H1 (cell line): ENCODE measurements around the gene DPP4. TPM values are rescaled to one million over a fixed set of nuclear protein-coding genes. Genes with fewer than 3 reads are reported as not detected.

Experiments used
- CTCF ChIA-PET: fragments of 300-600 bp; sonication (Branson Sonifier 250); formaldehyde crosslinking; loops from one replicate; lab custom pipeline; 2021; ENCODE audit not compliant: partially characterized antibody; lab: Charles Lee
- POLR2A ChIA-PET: fragments of 300-600 bp; sonication (Branson Sonifier 250); formaldehyde crosslinking; loops from one replicate; lab custom pipeline; 2021; ENCODE audit warnings: inconsistent platforms; ENCODE audit not compliant: partially characterized antibody; lab: Charles Lee
- DNase-seq, 2 experiments: peaks; one replicate each; pipeline versions ENCODE4 v3.0.0 to v3.0.0-alpha.2; 2010 to 2022; ENCODE audit warnings: low spot score in 2 of 2, low read depth in 1 of 2, mixed read lengths in 1 of 2
- FAIRE-seq: peaks from 2 replicates; lab custom pipeline; 2011; peaks lifted over from hg19 to GRCh38; lab: Jason Lieb, UNC
- H2AFZ ChIP-seq: 2 replicates; pipeline ENCODE4 v1.8.1; 2012; ENCODE audit warnings: low read length, inconsistent platforms
- H2AK5ac ChIP-seq: 2 replicates; pipeline ENCODE4 v1.6.1; 2013; ENCODE audit warnings: low read depth, low read length
- H2BK120ac ChIP-seq: replicated peaks from 2 replicates; pipeline ENCODE3; 2013; ENCODE audit warnings: low read depth, low read length, inconsistent platforms
- H2BK12ac ChIP-seq: 2 replicates; pipeline ENCODE4 v1.6.1; 2013; ENCODE audit warnings: low read depth, low read length
- H2BK15ac ChIP-seq: 2 replicates; pipeline ENCODE4 v1.6.1; 2013; ENCODE audit warnings: low read length
- H2BK20ac ChIP-seq: 2 replicates; pipeline ENCODE4 v1.6.1; 2013; ENCODE audit warnings: low read length
- H2BK5ac ChIP-seq: 2 replicates; pipeline ENCODE4 v1.6.1; 2013; ENCODE audit warnings: low read depth, low read length
- H3K14ac ChIP-seq: 2 replicates; pipeline ENCODE4 v1.6.1; 2013; ENCODE audit warnings: inconsistent platforms; ENCODE audit not compliant: insufficient read length
- H3K18ac ChIP-seq: 2 replicates; pipeline ENCODE4 v1.6.1; 2013; ENCODE audit warnings: low read length; ENCODE audit errors: extremely low read depth
- H3K23ac ChIP-seq: 2 replicates; pipeline ENCODE4 v1.6.1; 2013; ENCODE audit warnings: inconsistent platforms; ENCODE audit not compliant: insufficient read length
- H3K23me2 ChIP-seq: 2 replicates; pipeline ENCODE4 v1.6.1; 2013; ENCODE audit warnings: low read depth, low read length
- H3K27ac ChIP-seq: 2 replicates; pipeline ENCODE4 v1.6.1; 2011; ENCODE audit warnings: low read depth, low read length, inconsistent platforms
- H3K27me3 ChIP-seq, 4 experiments: replicated peaks in 1 of 4; 1 replicate in 1 of 4; 2 replicates in 3 of 4; pipeline versions ENCODE4 v1.6.1 to v1.8.1; 2011 to 2013; ENCODE audit warnings: low read length in 3 of 4, mild to moderate bottlenecking in 3 of 4, inconsistent platforms in 2 of 4, mixed read lengths in 2 of 4, moderate library complexity in 1 of 4; ENCODE audit not compliant: control insufficient read depth in 3 of 4, insufficient read depth in 3 of 4; ENCODE audit errors: extremely low read depth in 1 of 4
- H3K36me3 ChIP-seq, 4 experiments: 2 replicates each; pipeline versions ENCODE4 v1.6.1 to v1.8.1; 2011 to 2013; ENCODE audit warnings: mild to moderate bottlenecking in 4 of 4, low read length in 3 of 4, moderate library complexity in 2 of 4, control low read depth in 1 of 4, inconsistent platforms in 1 of 4; ENCODE audit not compliant: insufficient read depth in 4 of 4, control insufficient read depth in 2 of 4
- H3K4ac ChIP-seq: replicated peaks from 2 replicates; pipeline ENCODE3; 2013; ENCODE audit warnings: low read length, low read depth, mixed read lengths, inconsistent platforms; ENCODE audit not compliant: insufficient read length
- H3K4me1 ChIP-seq, 4 experiments: replicated peaks in 1 of 4; 1 replicate in 1 of 4; 2 replicates in 3 of 4; pipeline versions ENCODE4 v1.6.1 to v1.8.1; 2011 to 2013; ENCODE audit warnings: low read length in 3 of 4, inconsistent platforms in 2 of 4, mixed read lengths in 1 of 4; ENCODE audit not compliant: insufficient read depth in 4 of 4, control insufficient read depth in 3 of 4
- H3K4me2 ChIP-seq, 2 experiments: 2 replicates each; pipeline versions ENCODE4 v1.6.1 to v1.8.1; 2011 to 2013; ENCODE audit warnings: low read depth in 2 of 2, low read length in 2 of 2, control low read depth in 1 of 2, inconsistent platforms in 1 of 2, mild to moderate bottlenecking in 1 of 2; ENCODE audit not compliant: insufficient read depth in 1 of 2
- H3K4me3 ChIP-seq, 4 experiments: fragments of 200-600, 300-600 bp in 1 of 4; sonication (generic), shearing (Covaris generic), sonication (Bioruptor Twin) in 1 of 4; 2 replicates each; pipeline versions ENCODE4 v1.5.1 to v1.8.1; 2011 to 2016; ENCODE audit warnings: low read length in 4 of 4, low read depth in 3 of 4, control low read depth in 2 of 4, inconsistent platforms in 2 of 4, mild to moderate bottlenecking in 2 of 4, mixed read lengths in 1 of 4, moderate library complexity in 1 of 4; ENCODE audit not compliant: insufficient read depth in 2 of 4; ENCODE audit errors: extremely low read depth in 1 of 4
- H3K56ac ChIP-seq: replicated peaks from 2 replicates; pipeline ENCODE3; 2013; ENCODE audit warnings: low read depth, mild to moderate bottlenecking, mixed read lengths, low read length, inconsistent platforms; ENCODE audit not compliant: insufficient read length
- H3K79me1 ChIP-seq: 2 replicates; pipeline ENCODE4 v1.6.1; 2013; ENCODE audit warnings: low read depth, low read length, control low read depth
- H3K79me2 ChIP-seq, 2 experiments: 2 replicates each; pipeline versions ENCODE4 v1.6.1 to v1.8.1; 2012 to 2013; ENCODE audit warnings: low read length in 2 of 2, mild to moderate bottlenecking in 2 of 2, inconsistent platforms in 1 of 2; ENCODE audit not compliant: insufficient read depth in 2 of 2, control insufficient read depth in 1 of 2
- H3K9ac ChIP-seq, 4 experiments: replicated peaks in 1 of 4; 1 replicate in 1 of 4; 2 replicates in 3 of 4; pipeline versions ENCODE4 v1.6.1 to v1.8.1; 2011 to 2013; ENCODE audit warnings: low read depth in 3 of 4, low read length in 3 of 4, control low read depth in 2 of 4, mild to moderate bottlenecking in 2 of 4, moderate library complexity in 2 of 4, inconsistent platforms in 1 of 4; ENCODE audit errors: extremely low read depth in 1 of 4
- H3K9me3 ChIP-seq, 2 experiments: 2 replicates each; pipeline versions ENCODE4 v1.6.1 to v1.8.1; 2012 to 2013; ENCODE audit warnings: mild to moderate bottlenecking in 2 of 2, moderate library complexity in 2 of 2, control low read depth in 1 of 2, inconsistent platforms in 1 of 2, low read depth in 1 of 2, low read length in 1 of 2, mixed read lengths in 1 of 2; ENCODE audit not compliant: insufficient read depth in 2 of 2
- H4K20me1 ChIP-seq, 2 experiments: replicated peaks in 1 of 2; 2 replicates each; pipeline versions ENCODE3 to v1.8.1; 2011 to 2013; ENCODE audit warnings: inconsistent platforms in 2 of 2, low read length in 2 of 2, mild to moderate bottlenecking in 1 of 2; ENCODE audit not compliant: insufficient read depth in 2 of 2, control insufficient read depth in 1 of 2
- H4K5ac ChIP-seq: 2 replicates; pipeline ENCODE4 v1.6.1; 2013; ENCODE audit warnings: low read length, low read depth, mixed read lengths, inconsistent platforms; ENCODE audit not compliant: insufficient read length
- H4K8ac ChIP-seq: 2 replicates; pipeline ENCODE4 v1.8.0; 2013; ENCODE audit warnings: mild to moderate bottlenecking, moderate library complexity, low read length, inconsistent platforms; ENCODE audit not compliant: insufficient read depth; ENCODE audit errors: extremely low read depth
- H4K91ac ChIP-seq: replicated peaks from 2 replicates; pipeline ENCODE3; 2013; ENCODE audit warnings: low read length, mixed read lengths, inconsistent platforms; ENCODE audit not compliant: insufficient read length
- CTCF ChIP-seq, 3 experiments: IDR thresholded peaks; 1 replicate in 2 of 3; 2 replicates in 1 of 3; pipeline versions ENCODE4 v1.5.1 to v1.6.1; 2011; ENCODE audit warnings: low read length in 3 of 3, mild to moderate bottlenecking in 3 of 3, inconsistent platforms in 2 of 3, low read depth in 1 of 3, moderate library complexity in 1 of 3; ENCODE audit not compliant: insufficient read depth in 1 of 3; ENCODE audit errors: control extremely low read depth in 1 of 3
- GTF2F1 ChIP-seq: IDR thresholded peaks from 2 replicates; pipeline ENCODE4 v1.6.1; 2012; ENCODE audit warnings: low read depth, low read length, improper control_type of control experiment, borderline replicate concordance
- HDAC2 ChIP-seq, 2 experiments: fragments of 300-600 bp in 1 of 2; sonication (generic) in 1 of 2; IDR thresholded peaks; 2 replicates each; pipeline ENCODE4 v1.6.1; 2011 to 2012; ENCODE audit warnings: low read depth in 2 of 2, low read length in 2 of 2, mild to moderate bottlenecking in 2 of 2, moderate library complexity in 2 of 2, borderline replicate concordance in 1 of 2, inconsistent platforms in 1 of 2
- KDM4A ChIP-seq: IDR thresholded peaks from one replicate; pipeline ENCODE4 v1.7.1; 2012; ENCODE audit warnings: low read depth, mild to moderate bottlenecking, moderate library complexity, low read length, inconsistent platforms; ENCODE audit not compliant: severe bottlenecking
- PHF8 ChIP-seq: fragments of 200-600 bp; sonication (generic); conservative IDR thresholded peaks from 2 replicates; pipeline ENCODE4 v1.7.1; 2012; ENCODE audit warnings: low read depth, mild to moderate bottlenecking, inconsistent platforms, low read length, moderate library complexity
- SIX5 ChIP-seq: IDR thresholded peaks from 2 replicates; pipeline ENCODE4 v1.6.1; 2011; ENCODE audit warnings: mild to moderate bottlenecking, low read depth, low read length
- SP2 ChIP-seq: IDR thresholded peaks from 2 replicates; pipeline ENCODE4 v1.6.1; 2012; ENCODE audit warnings: mild to moderate bottlenecking, low read length, inconsistent platforms
- SP4 ChIP-seq: IDR thresholded peaks from 2 replicates; pipeline ENCODE4 v1.6.1; 2012; ENCODE audit warnings: low read length, inconsistent platforms
- SRF ChIP-seq: IDR thresholded peaks from 2 replicates; pipeline ENCODE4 v1.6.1; 2011; ENCODE audit warnings: mild to moderate bottlenecking, low read depth, low read length, moderate library complexity
- TCF12 ChIP-seq: IDR thresholded peaks from 2 replicates; pipeline ENCODE4 v1.6.1; 2011; ENCODE audit warnings: low read depth, mild to moderate bottlenecking, low read length
- YY1 ChIP-seq: IDR thresholded peaks from 2 replicates; pipeline ENCODE4 v1.6.1; 2011; ENCODE audit warnings: low read depth, mild to moderate bottlenecking, low read length
- WGBS, 2 experiments: shearing (Covaris generic) in 1 of 2; methylation state at CpG; one replicate each; pipeline versions ENCODE4 v1.1.6 to v1.1.7; 2013 to 2015; ENCODE audit warnings: low lambda C conversion rate in 2 of 2, mixed read lengths in 2 of 2, inconsistent platforms in 1 of 2, low coverage in 1 of 2, missing lambda C conversion rate in 1 of 2; ENCODE audit not compliant: insufficient replicate concordance in 2 of 2, insufficient coverage in 1 of 2, insufficient read length in 1 of 2; ENCODE audit errors: extremely low coverage in 1 of 2, missing lambda C conversion rate in 1 of 2; 5-methylcytosine and 5-hydroxymethylcytosine counted together
- polyA plus RNA-seq, 7 experiments: library from polyadenylated mRNA; depleted of rRNA in 3 of 7; stranded (reverse) in 5 of 7; unstranded in 2 of 7; fragments of >200 nt in 5 of 7; fragments of 200-250 nt in 2 of 7; gene quantifications; 1 replicate in 5 of 7; 2 replicates in 1 of 7; 4 replicates in 1 of 7; pipeline versions ENCODE4 v1.2.1 to v1.2.3, GENCODE V29; 2011 to 2013; ENCODE audit warnings: missing spikeins in 2 of 7, mixed read lengths in 2 of 7
- total RNA-seq: library from RNA; stranded (reverse); fragmentation: NEBNext Ultra II Directional; extraction: Animal tissue kit (Norgen Biotek cat#: 25700); gene quantifications from 2 replicates; pipeline ENCODE4 v1.2.1, GENCODE V29; 2021

Gene DPP4
- total and polyA plus RNA-seq, 2 of the 8 experiments (the other 6 are each of a cell fraction or from before 2014, with no cell fraction given): 1.3 to 3.1 TPM

GRCh38 chr2:162022290-162022945 lies 51.6 kb downstream of the DPP4 start:
- Histone ChIP-seq H4K20me1 (no peaks in the 10 kb centered on the region), H3K56ac (no peak overlapping the region), H3K9ac (no peak overlapping the region), H3K27ac (no peak overlapping the region), H2BK20ac (no peak overlapping the region), H3K4me2 (no peak overlapping the region), H3K18ac (no peak overlapping the region), H3K79me1 (no peaks in the 10 kb centered on the region), H4K91ac (no peak overlapping the region), H3K14ac (no peak overlapping the region), H2AK5ac (no peak overlapping the region), H3K4me1 (no peaks in the 10 kb centered on the region), H4K8ac (no peak overlapping the region), H4K5ac (no peak overlapping the region), H3K9me3 (no peaks in the 10 kb centered on the region), H3K23ac (no peak overlapping the region), H3K79me2 (no peaks in the 10 kb centered on the region), H3K36me3 (no peaks in the 10 kb centered on the region), H2BK120ac (no peak overlapping the region), H2BK15ac (no peak overlapping the region), H3K27me3 (no peaks in the 10 kb centered on the region), H3K4me3 (no peak overlapping the region), H2BK5ac (no peak overlapping the region), H3K4ac (no peak overlapping the region), H2BK12ac (no peak overlapping the region), H2AFZ (no peak overlapping the region), H3K23me2 (no peaks in the 10 kb centered on the region)
- POLR2A ChIA-PET: no interaction called here
- FAIRE-seq: no peak
- 96% methylated on average over 3 of the region's 3 CpGs; no CpG with 5 or more reads in 1 of the 2 experiments for WGBS, 2 experiments
- CTCF ChIA-PET: interaction anchor here (1.0 to 1.9 kb wide), 6 partner anchors 9 to 102 kb away, joined by 3 to 7 read pairs (median 4); no protein-coding TSS in a partner anchor
- DNase-seq: no peak
- TF ChIP-seq SP4 (no peak), CTCF (IDR thresholded peaks at IDR 0.05; ENCODE audit: control extremely low read depth in 1 of 3, insufficient read depth in 1 of 3, low read depth in 1 of 3, low read length in 3 of 3) (no peak), SIX5 (no peak), TCF12 (no peak), GTF2F1 (no peak), KDM4A (no peak), HDAC2 (IDR thresholded peaks at IDR 0.05; ENCODE audit: borderline replicate concordance in 1 of 2, low read depth in 2 of 2, low read length in 2 of 2) (no peak), PHF8 (no peak), YY1 (no peak), SP2 (no peak), SRF (no peak)
